AG09319 (cell line): ENCODE data around the gene CDC26.

ENCODE experiments used
- DNase-seq: peaks from one replicate; pipeline ENCODE4 v3.0.0-alpha.2; 2010; ENCODE audit warnings: low read depth; ENCODE audit errors: extremely low read depth
- CTCF ChIP-seq: IDR thresholded peaks from 2 replicates; pipeline ENCODE4 v1.5.1; 2011; ENCODE audit warnings: low read depth, mild to moderate bottlenecking, inconsistent platforms, low read length, moderate library complexity

The CDC26 gene

DNA sequence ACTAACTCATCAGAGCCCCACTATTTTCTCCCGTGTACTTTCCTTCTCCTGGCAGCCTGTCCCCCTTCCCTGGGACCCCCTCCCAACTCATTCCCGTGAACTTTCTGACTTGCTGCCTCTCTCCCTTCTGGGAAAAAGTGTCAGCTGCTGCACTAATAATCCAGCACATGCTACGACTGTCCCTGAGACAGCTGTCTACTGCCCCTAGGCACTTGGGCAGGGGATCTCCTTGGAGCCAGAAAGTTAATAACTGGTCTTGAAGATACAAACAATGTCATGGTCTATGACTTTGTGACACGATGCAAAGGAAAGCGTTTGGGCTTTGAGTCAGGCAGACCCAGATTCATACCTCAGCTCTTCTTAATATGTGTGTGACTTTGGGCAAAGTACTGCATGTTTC lies 37.9 kb upstream of the CDC26 start:
- TF ChIP-seq CTCF, result no peak
- DNase-seq, result no peak

DNA sequence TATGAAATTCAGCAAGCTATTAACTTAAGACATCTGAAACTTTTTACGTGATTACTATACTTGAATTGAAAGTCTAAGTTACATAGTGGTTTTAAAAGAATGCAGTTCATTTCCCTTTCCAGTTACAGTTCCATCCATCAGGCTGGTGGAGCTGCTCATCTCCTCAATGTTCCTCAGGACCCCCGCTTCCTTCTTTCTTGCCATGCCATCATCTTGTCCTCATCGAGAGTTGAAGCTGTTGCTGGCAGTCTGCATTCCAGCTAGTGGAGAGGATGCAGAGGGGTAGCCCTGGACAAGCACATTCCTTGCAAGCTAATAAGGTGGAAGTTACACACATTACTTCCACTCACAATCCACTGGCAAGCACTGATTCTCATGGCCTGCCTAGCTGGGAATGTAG lies 36.6 kb upstream of the CDC26 start:
- no peak for DNase-seq
- TF ChIP-seq CTCF, result no peak

DNA sequence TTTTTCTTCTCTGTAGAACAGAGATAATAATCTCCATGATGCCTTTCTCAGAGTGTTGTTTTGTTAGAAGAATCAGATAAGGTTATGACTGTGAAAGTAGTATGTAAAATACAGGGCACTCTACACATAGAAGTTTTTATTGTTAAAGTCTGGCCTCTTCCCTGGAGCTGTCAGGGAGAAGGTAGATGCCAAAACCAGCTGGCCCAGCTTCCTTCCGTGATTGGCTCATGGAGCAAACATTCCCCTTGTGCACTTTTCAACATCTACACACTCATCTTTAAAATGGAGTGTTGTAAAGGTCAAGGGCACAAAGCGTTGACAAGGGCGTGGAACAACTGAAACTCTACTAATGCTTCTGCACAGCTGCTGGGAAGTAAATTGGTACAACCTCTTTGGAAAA lies 35.2 kb upstream of the CDC26 start:
- no peak for DNase-seq

DNA sequence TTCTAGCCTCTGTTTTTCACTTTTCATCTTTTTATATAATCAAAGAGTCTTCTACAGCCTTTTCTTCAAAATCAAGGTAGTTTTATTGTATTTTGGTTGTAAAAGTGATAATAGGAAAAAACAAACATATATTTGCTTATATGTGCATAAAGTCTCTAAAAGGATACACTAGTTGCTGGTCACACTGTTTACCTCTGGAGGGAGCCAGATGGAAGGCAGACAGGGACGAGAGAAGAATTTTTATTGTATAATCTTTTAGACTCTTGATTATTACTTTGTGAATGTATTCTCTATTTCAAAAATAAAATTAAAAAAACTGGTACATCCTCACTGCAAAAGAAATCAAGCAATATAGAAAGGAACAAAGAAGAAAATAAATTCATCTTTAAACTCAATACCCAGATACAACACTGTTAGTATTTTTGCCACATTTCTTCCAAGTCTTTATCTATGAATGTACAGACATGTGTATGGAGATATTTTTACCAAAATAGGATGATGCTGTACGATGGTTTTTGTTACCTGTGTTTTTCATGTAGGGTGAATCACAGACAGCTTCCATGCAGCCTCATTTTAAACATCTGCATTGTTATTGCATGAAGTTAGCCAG lies 33.9 kb upstream of the CDC26 start:
- TF ChIP-seq CTCF, result peak; percentile 84
- no peak for DNase-seq

More for the DNA sequence above, 35.2 kb upstream of the CDC26 start:
- TF ChIP-seq CTCF, result no peak

DNA sequence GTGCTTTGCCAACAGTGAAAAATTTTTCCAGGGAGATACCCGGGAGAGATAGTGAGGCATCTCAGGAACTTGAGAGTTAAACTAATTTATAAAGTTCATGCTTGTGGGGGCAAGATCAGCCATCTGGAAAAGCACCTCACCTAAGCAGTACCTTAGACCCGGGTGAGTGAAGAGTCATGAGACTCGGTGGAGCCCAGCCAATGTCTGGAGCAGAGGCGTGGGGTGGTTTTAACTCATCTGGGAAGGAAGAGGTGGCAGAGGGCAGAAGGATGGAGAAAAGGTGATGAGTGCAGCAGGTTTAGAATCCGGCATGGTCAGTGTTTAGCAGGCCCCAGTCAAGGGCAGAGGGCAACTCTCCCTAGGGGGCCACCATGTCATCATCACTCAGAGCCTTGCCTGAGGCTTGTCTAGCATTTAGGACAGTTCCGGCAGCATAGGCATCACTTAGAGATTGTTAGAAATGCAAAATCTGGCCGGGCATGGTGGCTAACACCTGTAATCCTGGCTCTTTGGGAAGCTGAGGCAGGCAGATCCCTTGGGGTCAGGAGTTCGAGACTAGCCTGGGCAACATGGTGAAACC lies 32.1 kb upstream of the CDC26 start:
- DNase-seq, result no peak
- no peak for TF ChIP-seq CTCF

GRCh38 chr9:113306566-113306965 lies 31.2 kb upstream of the CDC26 start:
- no peak for DNase-seq
- no peak for TF ChIP-seq CTCF

GRCh38 chr9:113302792-113303418 lies 27.5 kb upstream of the CDC26 start, which contains the start of gene RNF183:
TSS of gene RNF183 (minus strand) at chr9:113303376. CDS start at chr9:113298184, 5,192 bp downstream.
- DNase-seq, result no peak
- TF ChIP-seq CTCF, result no peak
